GM18499 (cell line): ENCODE results near the gene BMP6.
A peak's percentile ranks its signal among the peaks of the same experiment; 100 is the strongest.

ENCODE experiments used
- ATAC-seq: cut with Tn5 transposase; IDR thresholded peaks from one replicate; pipeline ENCODE4 v1.9.1; 2021; ENCODE audit warnings: moderate number of reproducible peaks; ENCODE audit not compliant: insufficient read depth, unreplicated experiment

The BMP6 gene

GRCh38 chr6:7725849-7726415 is at the start of gene BMP6:
TSS of gene BMP6 (plus strand) at chr6:7726099. CDS start at chr6:7726956, 857 bp downstream.
- peak; percentile 63 for ATAC-seq

DNA sequence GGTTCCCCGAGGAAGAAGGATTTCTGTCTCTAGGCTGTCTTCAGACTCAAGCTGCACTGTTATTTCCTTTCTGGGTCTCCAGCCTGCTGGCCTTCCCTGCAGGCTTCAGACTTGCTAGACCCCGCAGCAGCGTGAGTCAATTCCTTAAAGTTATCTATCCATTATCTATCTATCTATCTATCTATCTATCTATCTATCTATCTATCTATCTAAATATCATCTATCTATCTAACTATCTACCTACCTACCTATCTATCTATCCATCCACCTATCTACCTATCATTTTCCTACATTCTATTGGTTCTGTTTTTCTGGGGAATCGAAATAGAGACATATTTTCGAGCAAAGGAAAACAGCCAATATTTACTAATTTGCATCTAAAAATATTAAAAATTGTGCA is 48.7 kb upstream of the BMP6 start:
- no peak for ATAC-seq

DNA sequence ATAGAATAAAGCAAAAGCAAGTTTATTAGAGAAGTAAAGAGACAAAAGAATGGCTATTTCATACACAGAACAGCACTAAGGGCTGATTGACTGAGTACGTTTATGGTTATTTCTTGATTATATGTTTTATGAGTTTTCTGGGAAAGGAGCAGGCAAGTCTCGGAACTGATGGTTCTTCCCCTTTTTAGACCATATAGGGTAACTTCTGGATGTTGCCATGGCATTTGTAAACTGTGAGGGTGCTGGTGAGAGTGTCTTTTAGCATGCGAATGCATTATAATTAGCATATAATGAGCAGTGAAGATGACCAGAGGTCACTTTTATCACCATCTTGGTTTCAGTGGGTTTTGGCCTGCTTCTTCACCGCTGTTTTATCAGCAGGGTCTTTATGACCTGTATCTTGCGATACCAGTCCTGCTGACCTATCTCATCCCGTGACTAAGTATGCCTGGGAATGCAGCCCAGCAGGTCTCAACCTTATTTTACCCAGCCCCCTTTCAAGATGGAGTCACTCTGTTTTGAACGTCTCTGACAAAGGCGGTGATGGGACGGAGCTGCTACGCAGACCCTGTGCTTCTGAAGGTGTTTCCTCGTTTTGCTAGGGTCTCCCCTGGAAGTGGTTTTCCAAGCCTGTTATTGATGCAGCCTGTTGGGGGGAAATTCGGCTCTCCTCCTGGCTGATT is 45.4 kb upstream of the BMP6 start:
- ATAC-seq = no peak

- no peak for ATAC-seq
Observed at GRCh38 chr6:7681449-7681848, 44.5 kb upstream of the BMP6 start.

- ATAC-seq = no peak
Observed at GRCh38 chr6:7684076-7684475, 41.8 kb upstream of the BMP6 start.

DNA sequence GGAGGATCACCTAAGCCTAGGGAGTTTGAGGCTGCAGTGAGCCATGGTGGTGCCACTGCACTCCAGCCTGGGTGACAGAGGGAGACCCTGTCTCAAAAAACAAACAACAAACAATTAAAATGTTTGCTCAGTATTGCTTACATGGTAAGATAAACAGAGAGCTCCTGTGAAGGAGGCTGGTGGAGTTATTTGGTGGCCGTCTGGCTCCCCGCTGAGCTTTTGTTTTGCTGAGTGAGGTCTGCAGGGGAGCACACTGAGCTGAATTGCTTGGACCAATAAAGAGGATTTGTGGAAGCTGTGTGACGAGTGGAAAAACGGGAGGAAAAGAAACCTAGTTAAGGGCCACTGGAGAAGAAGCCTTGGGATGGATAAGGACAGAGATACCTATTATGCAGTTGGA is 41.1 kb upstream of the BMP6 start:
- no peak for ATAC-seq

GRCh38 chr6:7685276-7685675 is 40.6 kb upstream of the BMP6 start:
- no peak for ATAC-seq

DNA sequence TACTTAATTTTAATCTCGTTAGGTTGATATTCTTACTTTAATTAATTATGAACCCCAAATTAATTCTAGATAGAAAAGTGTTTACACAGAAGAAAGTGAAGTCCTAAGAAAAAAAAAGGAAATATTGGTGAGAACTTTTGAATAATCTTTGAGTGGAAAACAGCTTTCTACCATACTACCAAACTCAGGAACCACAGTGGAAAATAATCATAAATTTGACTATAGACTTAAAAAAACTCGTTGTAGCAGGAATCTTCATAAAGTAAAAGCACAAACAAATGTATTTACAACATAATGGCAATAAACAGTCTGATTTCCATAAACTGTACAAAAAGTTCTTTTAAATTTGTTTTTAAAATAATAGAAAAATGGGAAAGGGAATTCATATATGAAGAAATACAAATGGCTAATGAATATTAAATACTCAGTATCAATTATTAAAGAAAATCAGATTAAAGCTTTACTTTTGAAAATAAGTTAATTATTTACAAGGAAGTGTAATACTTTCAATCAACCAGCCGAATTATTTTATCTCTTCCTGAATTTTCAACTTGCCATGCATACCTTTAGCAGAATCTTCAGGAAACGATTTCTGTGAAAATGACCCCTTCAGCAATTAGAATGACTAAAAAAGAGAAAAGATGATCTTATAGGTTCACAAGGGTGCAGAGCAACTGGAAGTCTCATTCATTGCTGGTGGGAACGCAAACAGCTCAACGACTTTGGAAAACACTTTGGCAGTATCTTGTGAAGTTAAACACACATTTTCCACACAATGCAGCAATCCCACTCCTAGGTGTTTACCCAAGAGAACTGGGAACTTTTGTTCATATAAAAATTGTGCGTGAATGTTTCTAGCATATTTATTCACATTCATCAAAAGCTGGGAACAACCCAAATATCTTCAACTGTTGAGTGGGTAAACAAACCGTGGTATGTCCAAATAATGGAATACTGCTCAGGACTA is 38.5 kb upstream of the BMP6 start:
- ATAC-seq = no peak

- ATAC-seq = no peak
Observed at GRCh38 chr6:7691021-7691420, 34.9 kb upstream of the BMP6 start.

- ATAC-seq = no peak
Observed at GRCh38 chr6:7691675-7692452, 34.0 kb upstream of the BMP6 start.

DNA sequence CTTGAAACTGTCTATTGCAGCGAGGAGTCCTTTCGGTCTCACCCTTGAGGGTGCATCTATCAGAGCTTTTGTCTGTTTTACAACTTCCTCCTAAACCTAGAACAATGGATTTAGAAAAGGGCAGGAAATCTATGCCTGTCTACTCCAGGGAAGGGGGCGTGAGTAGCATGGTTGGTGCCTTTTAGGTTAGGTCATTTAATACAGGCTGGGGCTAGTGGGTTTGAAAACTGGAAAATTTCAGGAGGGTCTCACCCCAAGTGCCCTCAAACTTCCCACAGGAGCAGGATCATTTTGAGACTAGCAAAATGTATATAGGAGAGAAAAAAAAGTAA is 33.5 kb upstream of the BMP6 start:
- ATAC-seq = no peak

GRCh38 chr6:7693827-7694226 is 32.1 kb upstream of the BMP6 start:
- ATAC-seq = no peak

DNA sequence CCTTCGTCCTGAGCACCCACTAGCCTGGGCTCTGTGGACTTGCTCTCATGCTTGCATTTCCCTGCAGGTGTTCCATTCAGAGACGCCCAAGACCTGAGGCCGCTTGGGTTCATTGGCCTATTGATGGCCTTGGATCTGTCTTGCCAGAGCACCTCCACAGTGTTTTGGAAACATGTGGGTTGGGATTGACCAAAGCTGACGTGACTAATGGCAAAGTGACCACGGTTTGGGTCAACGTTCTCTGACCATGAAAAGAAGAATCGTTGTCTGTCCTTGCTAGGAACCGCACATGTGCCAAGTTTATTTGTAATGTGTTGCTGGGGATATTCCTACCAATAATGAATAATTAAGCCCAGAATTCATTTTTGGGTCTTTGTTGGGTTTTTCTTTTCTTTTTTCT is 29.8 kb upstream of the BMP6 start:
- ATAC-seq = no peak

DNA sequence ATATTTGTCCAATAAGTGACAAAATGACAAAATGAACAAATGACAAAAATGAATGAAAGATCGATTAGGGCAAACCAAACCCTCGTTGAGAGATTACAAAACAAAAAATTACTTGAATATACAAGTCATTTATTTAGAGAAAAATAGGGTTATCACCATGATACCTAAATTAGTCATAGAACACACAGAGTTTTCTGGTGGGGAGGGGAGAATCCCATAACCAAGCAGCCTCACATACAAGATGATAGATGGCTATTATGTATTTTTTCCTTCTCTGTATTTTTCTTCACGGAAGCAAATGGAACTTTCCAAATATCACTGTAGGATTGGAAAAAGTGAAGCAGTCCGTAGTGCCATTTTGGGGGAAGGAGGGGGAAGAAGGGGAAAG is 28.5 kb upstream of the BMP6 start:
- ATAC-seq = no peak

- ATAC-seq = no peak
Observed at GRCh38 chr6:7697820-7698623, 27.9 kb upstream of the BMP6 start.

DNA sequence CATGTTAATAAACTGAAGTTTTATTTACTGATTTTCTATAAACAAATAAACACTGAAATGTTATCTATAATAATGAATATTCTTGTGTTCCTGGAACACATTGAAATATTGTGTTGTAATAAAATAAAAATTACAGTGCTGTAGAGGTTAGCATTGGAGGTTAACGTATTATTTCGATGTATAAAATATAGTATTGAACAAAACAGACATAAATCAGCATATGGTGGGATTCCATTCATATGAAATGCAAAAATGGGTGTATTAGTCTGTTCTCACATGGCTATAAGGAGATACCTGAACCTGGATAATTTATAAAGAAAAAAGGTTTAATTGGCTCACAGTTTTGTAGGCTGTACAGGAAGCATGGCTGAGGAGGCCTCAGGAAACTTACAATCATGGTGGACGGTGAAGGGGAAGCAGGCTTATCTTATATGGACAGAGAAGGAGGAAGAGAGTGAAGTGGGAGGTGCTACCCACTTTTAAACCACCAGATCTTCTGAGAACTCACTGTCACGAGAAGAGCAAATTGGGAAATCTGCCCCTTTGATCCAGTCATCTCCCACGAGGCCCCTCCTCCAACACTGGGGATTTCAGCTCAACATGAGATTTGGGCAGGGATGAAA is 24.6 kb upstream of the BMP6 start:
- no peak for ATAC-seq

DNA sequence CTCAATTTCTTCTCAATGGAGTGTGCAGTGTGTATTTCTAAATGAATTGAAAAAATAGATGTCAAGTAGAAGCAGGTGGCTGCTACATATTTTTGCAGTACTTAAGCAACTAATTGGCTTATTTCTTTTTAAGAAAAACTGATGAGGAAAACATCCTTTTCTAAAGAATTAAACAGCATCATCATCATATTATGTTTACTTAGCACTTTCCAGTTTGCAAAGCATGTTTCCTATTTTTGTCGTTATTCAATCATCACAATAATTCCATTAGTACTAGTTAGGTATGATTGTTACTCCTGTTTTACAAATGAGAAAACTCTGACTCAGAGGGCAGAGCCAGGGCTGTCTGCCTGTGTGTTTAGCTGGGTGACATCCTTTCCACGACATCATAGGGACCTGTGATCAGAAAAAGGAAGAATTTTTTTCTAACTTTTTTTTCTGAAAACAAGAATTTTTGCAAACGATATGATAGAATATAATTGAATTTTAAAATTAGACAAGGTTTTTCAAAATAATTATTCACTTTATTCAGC is 22.7 kb upstream of the BMP6 start:
- no peak for ATAC-seq

DNA sequence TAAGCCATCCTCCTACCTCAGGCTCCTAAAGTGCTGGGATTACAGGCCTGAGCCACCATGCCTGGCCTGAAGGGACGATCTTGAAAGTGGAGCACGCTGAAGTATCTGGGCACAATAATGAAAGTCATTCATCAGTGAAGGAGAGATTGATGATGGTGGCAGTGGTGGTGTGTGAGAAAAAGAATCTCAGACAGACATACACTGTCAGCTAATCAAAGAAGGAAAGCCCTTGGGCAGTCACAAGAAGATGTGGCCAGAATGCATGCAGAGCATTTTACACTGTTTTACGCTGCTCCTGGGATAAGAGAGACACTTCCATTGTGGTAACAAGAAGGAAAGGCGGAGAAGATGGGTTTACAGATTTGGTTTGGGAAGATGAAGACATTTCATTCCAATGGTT is 20.4 kb upstream of the BMP6 start:
- no peak for ATAC-seq

DNA sequence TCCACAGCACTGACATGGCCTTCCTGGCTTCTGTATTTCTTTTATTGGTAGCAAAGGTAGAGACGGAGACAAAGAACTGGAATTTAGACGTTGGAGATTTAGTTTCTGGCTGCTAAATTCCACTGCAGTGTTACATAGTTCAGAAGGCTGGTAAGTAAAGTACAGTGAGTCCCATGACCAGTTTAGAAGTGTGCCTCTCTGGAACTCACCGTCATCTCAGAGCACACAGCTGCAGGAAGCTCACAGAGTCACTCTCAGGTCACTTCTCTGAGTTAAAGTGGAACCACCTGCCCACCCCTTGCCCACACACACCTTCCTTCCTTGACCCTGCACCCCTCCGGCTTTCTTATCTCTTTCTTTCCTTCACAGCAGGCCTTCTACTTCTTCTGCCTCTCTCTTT is 19.6 kb upstream of the BMP6 start:
- no peak for ATAC-seq
